ENCODE data around the gene IFI35. TPM values are rescaled to one million over a fixed set of nuclear protein-coding genes. Genes with fewer than 3 reads are reported as not detected.
A peak's percentile ranks its signal among the peaks of the same experiment; 100 is the strongest.

Gene IFI35
- total and polyA plus RNA-seq, 9 of the 15 experiments (the other 6 are each of a cell fraction or from before 2014, with no cell fraction given), result 4.4 to 13.1 (median 10.2) TPM

- TF ChIP-seq ARID3B (CRISPR knock-in tag; IDR thresholded peaks at IDR 0.05; ENCODE audit: borderline replicate concordance) (no peak), ZNF263 (CRISPR knock-in tag; IDR thresholded peaks at IDR 0.05; ENCODE audit: borderline replicate concordance) (0 out of 2 replicates have a peak, but pooled peaks have one; percentile 28), NEUROD1 (IDR thresholded peaks at IDR 0.05; ENCODE audit: borderline replicate concordance, low read depth, low read length, partially characterized antibody) (peak; percentile 32), ZNF830 (CRISPR knock-in tag; IDR thresholded peaks at IDR 0.05) (0 out of 2 replicates have a peak, but pooled peaks have one; percentile 34), CSDE1 (IDR thresholded peaks at IDR 0.05) (no peak), HMBOX1 (IDR thresholded peaks at IDR 0.05) (no peak), PBX2 (CRISPR knock-in tag; IDR thresholded peaks at IDR 0.05; ENCODE audit: low read depth) (no peak), PBX2 (tag; conservative IDR thresholded peaks at IDR 0.05; ENCODE audit: low read depth) (no peak), ZBTB17 (CRISPR knock-in tag; IDR thresholded peaks at IDR 0.05) (no peak), TCF7L2 (IDR thresholded peaks at IDR 0.05; ENCODE audit: low read depth, low read length) (no peak), DPF2 (IDR thresholded peaks at IDR 0.05) (no peak), HDAC3 (IDR thresholded peaks at IDR 0.05; ENCODE audit: borderline replicate concordance, partially characterized antibody) (no peak), BCLAF1 (IDR thresholded peaks at IDR 0.05; ENCODE audit: borderline replicate concordance in 1 of 2, control insufficient read depth in 1 of 2, low read depth in 2 of 2, low read length in 1 of 2) (no peak), GTF2E2 (tag; IDR thresholded peaks at IDR 0.05) (no peak), PYGO2 (tag; IDR thresholded peaks at IDR 0.05) (no peak)
- TF ChIP-seq, protein P1, sequence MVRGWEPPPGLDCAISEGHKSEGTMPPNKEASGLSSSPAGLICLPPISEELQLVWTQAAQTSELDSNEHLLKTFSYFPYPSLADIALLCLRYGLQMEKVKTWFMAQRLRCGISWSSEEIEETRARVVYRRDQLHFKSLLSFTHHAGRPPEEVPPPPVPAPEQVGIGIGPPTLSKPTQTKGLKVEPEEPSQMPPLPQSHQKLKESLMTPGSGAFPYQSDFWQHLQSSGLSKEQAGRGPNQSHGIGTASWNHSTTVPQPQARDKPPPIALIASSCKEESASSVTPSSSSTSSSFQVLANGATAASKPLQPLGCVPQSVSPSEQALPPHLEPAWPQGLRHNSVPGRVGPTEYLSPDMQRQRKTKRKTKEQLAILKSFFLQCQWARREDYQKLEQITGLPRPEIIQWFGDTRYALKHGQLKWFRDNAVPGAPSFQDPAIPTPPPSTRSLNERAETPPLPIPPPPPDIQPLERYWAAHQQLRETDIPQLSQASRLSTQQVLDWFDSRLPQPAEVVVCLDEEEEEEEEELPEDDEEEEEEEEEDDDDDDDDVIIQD (CRISPR knock-in tag; IDR thresholded peaks at IDR 0.05), result no peak
Observed at GRCh38 chr17:43021741-43022512, 15.3 kb downstream of the IFI35 start, which contains the start of gene VAT1 (continued).
